ENCODE data around the gene KRT7.

The KRT7 gene

GRCh38 chr12:52232674-52233461 lies at the start of gene KRT7:
KRT7 (plus strand) TSS chr12:52233243; CDS start chr12:52233297, 54 bp downstream.
- no peaks in the 10 kb centered on the region for H3K9me2 ChIP-seq (replicated peaks; ENCODE audit: insufficient read depth, low read length)
- H3K4me2 ChIP-seq (ENCODE audit: low read depth, low read length, poor library complexity, severe bottlenecking): no peak within 1 kb of the TSS
- no peaks in the 10 kb centered on the region; the same call in 1 of the 2 replicates for H3K27me3 ChIP-seq (ENCODE audit: low read length)
- no peaks in the 10 kb centered on the region for H3K36me3 ChIP-seq (ENCODE audit: low read length)
- H4K20me1 ChIP-seq (ENCODE audit: low read depth, low read length): no peaks in the 10 kb centered on the region
- H3K27ac ChIP-seq (ENCODE audit: low read depth, low read length): no peak within 1 kb of the TSS
- no peak within 1 kb of the TSS for H2AFZ ChIP-seq (ENCODE audit: low read depth, low read length, severe bottlenecking)
- no peak for TF ChIP-seq CTCF (IDR thresholded peaks at IDR 0.05; ENCODE audit: insufficient read depth, low read length, poor library complexity, severe bottlenecking)
- no peak for TF ChIP-seq EZH2phosphoT487 (conservative IDR thresholded peaks at IDR 0.05; ENCODE audit: low read length)
- no peak within 1 kb of the TSS for H3K4me3 ChIP-seq (ENCODE audit: insufficient read depth, low read length, poor library complexity, severe bottlenecking)
- no peaks in the 10 kb centered on the region for H3F3A ChIP-seq (ENCODE audit: insufficient read depth)
- H3K79me2 ChIP-seq (ENCODE audit: insufficient read depth, low read length): no peaks in the 10 kb centered on the region
- H3K9me3 ChIP-seq (ENCODE audit: insufficient read depth, low read length): no peaks in the 10 kb centered on the region
- H3K9ac ChIP-seq (ENCODE audit: low read length): no peak within 1 kb of the TSS

- no peaks in the 10 kb centered on the region for H3K36me3 ChIP-seq (ENCODE audit: low read length)
- H3K9ac ChIP-seq (ENCODE audit: low read length): no peak overlapping the region
- no peaks in the 10 kb centered on the region for H4K20me1 ChIP-seq (ENCODE audit: low read depth, low read length)
- H3K9me3 ChIP-seq (ENCODE audit: insufficient read depth, low read length): no peaks in the 10 kb centered on the region
- H3K27ac ChIP-seq (ENCODE audit: low read depth, low read length): no peak overlapping the region
- H3K79me2 ChIP-seq (ENCODE audit: insufficient read depth, low read length): no peaks in the 10 kb centered on the region
- no peaks in the 10 kb centered on the region for H3F3A ChIP-seq (ENCODE audit: insufficient read depth)
- no peak overlapping the region for H3K4me3 ChIP-seq (ENCODE audit: insufficient read depth, low read length, poor library complexity, severe bottlenecking)
- no peak for TF ChIP-seq CTCF (IDR thresholded peaks at IDR 0.05; ENCODE audit: insufficient read depth, low read length, poor library complexity, severe bottlenecking)
- no peak for TF ChIP-seq EZH2phosphoT487 (conservative IDR thresholded peaks at IDR 0.05; ENCODE audit: low read length)
- H2AFZ ChIP-seq (ENCODE audit: low read depth, low read length, severe bottlenecking): no peak overlapping the region
- no peaks in the 10 kb centered on the region for H3K27me3 ChIP-seq (ENCODE audit: low read length)
- H3K9me2 ChIP-seq (replicated peaks; ENCODE audit: insufficient read depth, low read length): no peaks in the 10 kb centered on the region
- no peak overlapping the region for H3K4me2 ChIP-seq (ENCODE audit: low read depth, low read length, poor library complexity, severe bottlenecking)
Measured at GRCh38 chr12:52183544-52183910, 49.5 kb upstream of the KRT7 start.

GRCh38 chr12:52183971-52184370 lies 49.1 kb upstream of the KRT7 start:
- no peaks in the 10 kb centered on the region for H3K27me3 ChIP-seq (ENCODE audit: low read length)
- no peaks in the 10 kb centered on the region for H4K20me1 ChIP-seq (ENCODE audit: low read depth, low read length)
- no peaks in the 10 kb centered on the region for H3K36me3 ChIP-seq (ENCODE audit: low read length)
- no peak overlapping the region for H3K27ac ChIP-seq (ENCODE audit: low read depth, low read length)
- no peaks in the 10 kb centered on the region for H3K9me2 ChIP-seq (replicated peaks; ENCODE audit: insufficient read depth, low read length)
- no peak overlapping the region for H3K4me3 ChIP-seq (ENCODE audit: insufficient read depth, low read length, poor library complexity, severe bottlenecking)
- H3K9ac ChIP-seq (ENCODE audit: low read length): no peak overlapping the region
- no peaks in the 10 kb centered on the region for H3K79me2 ChIP-seq (ENCODE audit: insufficient read depth, low read length)
- no peak for TF ChIP-seq CTCF (IDR thresholded peaks at IDR 0.05; ENCODE audit: insufficient read depth, low read length, poor library complexity, severe bottlenecking)
- no peak for TF ChIP-seq EZH2phosphoT487 (conservative IDR thresholded peaks at IDR 0.05; ENCODE audit: low read length)
- no peaks in the 10 kb centered on the region for H3K9me3 ChIP-seq (ENCODE audit: insufficient read depth, low read length)
- H2AFZ ChIP-seq (ENCODE audit: low read depth, low read length, severe bottlenecking): no peak overlapping the region
- no peaks in the 10 kb centered on the region for H3F3A ChIP-seq (ENCODE audit: insufficient read depth)
- no peak overlapping the region for H3K4me2 ChIP-seq (ENCODE audit: low read depth, low read length, poor library complexity, severe bottlenecking)
